GM23338 (cell line): ENCODE data around the gene RAD50. TPM values are rescaled to one million over a fixed set of nuclear protein-coding genes. Genes with fewer than 3 reads are reported as not detected.

Source experiments
- ATAC-seq: fragments of 200-7000 bp; cut with Tn5 transposase; 3 replicates; pipeline ENCODE4 v1.9.1; 2020
- DNase-seq: peaks from one replicate; pipeline ENCODE4 v3.0.0-alpha.2; 2015; ENCODE audit warnings: low spot score
- H2AFZ ChIP-seq: fragments of 200-600 bp; sonication (generic); 2 replicates; pipeline ENCODE4 v1.8.0; 2016; ENCODE audit warnings: antibody characterized with exemption, mild to moderate bottlenecking, moderate library complexity
- H3F3A ChIP-seq: fragments of 200-600 bp; sonication (generic); replicated peaks from 2 replicates; pipeline ENCODE4 v1.8.0; 2017; ENCODE audit warnings: antibody characterized with exemption, mixed run types, low read depth
- H3K27ac ChIP-seq: fragments of 200-600 bp; sonication (generic); 2 replicates; pipeline ENCODE4 v1.6.1; 2016; ENCODE audit warnings: low read depth
- H3K27me3 ChIP-seq: fragments of 200-600 bp; sonication (generic); 2 replicates; pipeline ENCODE4 v1.8.0; 2016; ENCODE audit warnings: mild to moderate bottlenecking, mixed run types, moderate library complexity; ENCODE audit not compliant: insufficient read depth
- H3K36me3 ChIP-seq: fragments of 200-600 bp; sonication (generic); 2 replicates; pipeline ENCODE4 v1.8.0; 2016; ENCODE audit warnings: mild to moderate bottlenecking; ENCODE audit not compliant: insufficient read depth
- H3K4me1 ChIP-seq: fragments of 200-600 bp; sonication (generic); 2 replicates; pipeline ENCODE4 v1.8.0; 2016; ENCODE audit warnings: mild to moderate bottlenecking, moderate library complexity; ENCODE audit not compliant: insufficient read depth
- H3K4me2 ChIP-seq: fragments of 200-600 bp; sonication (generic); 2 replicates; pipeline ENCODE4 v1.7.1; 2017; ENCODE audit warnings: mixed run types
- H3K4me3 ChIP-seq: fragments of 200-600 bp; sonication (generic); 2 replicates; pipeline ENCODE4 v1.6.1; 2016; ENCODE audit warnings: mixed run types
- H3K79me2 ChIP-seq: fragments of 200-600 bp; sonication (generic); replicated peaks from 2 replicates; pipeline ENCODE4 v1.8.0; 2017; ENCODE audit warnings: mild to moderate bottlenecking; ENCODE audit not compliant: insufficient read depth
- H3K9me2 ChIP-seq: fragments of 200-600 bp; sonication (generic); 2 replicates; pipeline ENCODE4 v1.8.0; 2017; ENCODE audit not compliant: insufficient read depth
- H4K20me1 ChIP-seq: fragments of 200-600 bp; sonication (generic); replicated peaks from 2 replicates; pipeline ENCODE4 v1.8.0; 2017; ENCODE audit warnings: mild to moderate bottlenecking; ENCODE audit not compliant: insufficient read depth
- H3K27ac Mint-ChIP-seq: 2 replicates; pipeline ENCODE4 v1.8.0; 2020; ENCODE audit warnings: inconsistent platforms, mild to moderate bottlenecking, moderate library complexity, mixed read lengths
- H3K27me3 Mint-ChIP-seq: 3 replicates; pipeline ENCODE4 v1.8.0; 2022; ENCODE audit warnings: low read depth, mild to moderate bottlenecking, moderate library complexity, mixed read lengths, inconsistent platforms; ENCODE audit not compliant: insufficient read depth, poor library complexity
- H3K36me3 Mint-ChIP-seq: 3 replicates; pipeline ENCODE4 v1.8.0; 2021; ENCODE audit warnings: low read depth, mild to moderate bottlenecking, inconsistent platforms, moderate library complexity, mixed read lengths
- H3K4me1 Mint-ChIP-seq: 3 replicates; pipeline ENCODE4 v1.8.0; 2020; ENCODE audit warnings: mild to moderate bottlenecking, inconsistent platforms, mixed read lengths
- H3K4me3 Mint-ChIP-seq: 3 replicates; pipeline ENCODE4 v1.8.0; 2021; ENCODE audit warnings: moderate library complexity, mild to moderate bottlenecking, inconsistent platforms, mixed read lengths
- H3K9me3 Mint-ChIP-seq: 3 replicates; pipeline ENCODE4 v1.8.0; 2020; ENCODE audit warnings: moderate library complexity, mild to moderate bottlenecking, inconsistent platforms, mixed read lengths
- CREB1 ChIP-seq: fragments of 250-450 bp; sonication (Bioruptor Pico); IDR thresholded peaks from 2 replicates; pipeline ENCODE4 v1.5.0; 2020; ENCODE audit warnings: low read depth, mild to moderate bottlenecking, moderate library complexity
- CTCF ChIP-seq, 2 experiments: fragments of 200-600 bp in 1 of 2; sonication (generic) in 1 of 2; conservative IDR thresholded peaks; 2 replicates each; pipeline versions ENCODE4 v1.5.1 to v1.6.1; 2016 to 2017; ENCODE audit warnings: antibody characterized with exemption in 2 of 2, low read depth in 2 of 2, mild to moderate bottlenecking in 2 of 2, moderate library complexity in 1 of 2
- ETS1 ChIP-seq: IDR thresholded peaks from 2 replicates; pipeline ENCODE4 v1.6.1; 2016; ENCODE audit warnings: antibody characterized with exemption
- EZH2 ChIP-seq: fragments of 200-600 bp; sonication (generic); IDR thresholded peaks from one replicate; pipeline ENCODE4 v1.8.0; 2017; ENCODE audit warnings: antibody characterized with exemption, mild to moderate bottlenecking, low read depth; ENCODE audit not compliant: unreplicated experiment
- EZH2phosphoT487 ChIP-seq: fragments of 200-600 bp; sonication (generic); IDR thresholded peaks from one replicate; pipeline ENCODE4 v1.8.1; 2018; ENCODE audit warnings: antibody characterized with exemption; ENCODE audit not compliant: unreplicated experiment
- JUNB ChIP-seq: IDR thresholded peaks from one replicate; pipeline ENCODE4 v1.6.1; 2016; ENCODE audit warnings: antibody characterized with exemption; ENCODE audit not compliant: unreplicated experiment
- NANOG ChIP-seq: IDR thresholded peaks from 2 replicates; pipeline ENCODE4 v1.6.1; 2016; ENCODE audit warnings: antibody characterized with exemption, borderline replicate concordance
- POLR2AphosphoS5 ChIP-seq: IDR thresholded peaks from 2 replicates; pipeline ENCODE4 v1.6.1; 2016; ENCODE audit warnings: antibody characterized with exemption, low read depth
- REST ChIP-seq: IDR thresholded peaks from one replicate; pipeline ENCODE4 v1.6.1; 2018; ENCODE audit warnings: antibody characterized with exemption; ENCODE audit not compliant: unreplicated experiment
- STAT1 ChIP-seq: IDR thresholded peaks from one replicate; pipeline ENCODE4 v1.6.1; 2016; ENCODE audit warnings: antibody characterized with exemption; ENCODE audit not compliant: unreplicated experiment
- ZNF114 ChIP-seq: fragments of 250-450 bp; sonication (Bioruptor Pico); IDR thresholded peaks from 2 replicates; pipeline ENCODE4 v1.5.0; 2020; ENCODE audit warnings: mild to moderate bottlenecking, moderate library complexity
- ZNF331 ChIP-seq: fragments of 250-450 bp; sonication (Bioruptor Pico); IDR thresholded peaks from 2 replicates; pipeline ENCODE4 v1.5.0; 2020; ENCODE audit warnings: low read depth, mild to moderate bottlenecking, moderate library complexity
- ZNF462 ChIP-seq: fragments of 250-450 bp; sonication (Bioruptor Pico); IDR thresholded peaks from 2 replicates; pipeline ENCODE4 v1.5.0; 2020; ENCODE audit warnings: mild to moderate bottlenecking, moderate library complexity
- polyA plus RNA-seq: library from polyadenylated mRNA; unstranded; fragments of >200 nt; fragmentation: Nextera tagmentation; extraction: Ambion mirVana; gene quantifications from 2 replicates; pipeline ENCODE4 v1.2.1, GENCODE V29; 2016
- total RNA-seq: library from RNA; depleted of rRNA; stranded (reverse); fragments of >200 nt; shearing (Covaris generic); gene quantifications from 2 replicates; pipeline ENCODE4 v1.2.3, GENCODE V29; 2014

The RAD50 gene
- total and polyA plus RNA-seq, 2 experiments from 2014 or later: 27.0 to 52.2 TPM

GRCh38 chr5:132667761-132668705 lies 111.3 kb downstream of the RAD50 start:
- DNase-seq (no peak), ATAC-seq (peak; percentile 17; the same call in 1 of the 3 replicates)
- no peaks in the 10 kb centered on the region for H3K27me3 ChIP-seq
- no peaks in the 10 kb centered on the region for H3F3A ChIP-seq
- H3K4me1 Mint-ChIP-seq: peaks cover 15% of the 10 kb centered on the region
- H3K36me3 Mint-ChIP-seq: no peaks in the 10 kb centered on the region; the same call in 2 of the 3 replicates
- no peak overlapping the region for H3K27ac ChIP-seq
- H3K27me3 Mint-ChIP-seq: peaks cover 20% of the 10 kb centered on the region
- H2AFZ ChIP-seq: peak overlapping the region; percentile 56; the same call in 1 of the 2 replicates
- no peaks in the 10 kb centered on the region for H3K36me3 ChIP-seq
- peaks cover 2% of the 10 kb centered on the region; the same call in 1 of the 2 replicates for H3K9me2 ChIP-seq
- no peak for TF ChIP-seq CREB1 (CRISPR knock-in tag)
- no peak for TF ChIP-seq JUNB
- no peak for TF ChIP-seq NANOG
- TF ChIP-seq ZNF331 (CRISPR knock-in tag): no peak
- no peak for TF ChIP-seq ZNF462
- no peak for TF ChIP-seq EZH2phosphoT487
- no peak for TF ChIP-seq POLR2AphosphoS5
- no peak for TF ChIP-seq ETS1
- no peak for TF ChIP-seq STAT1
- no peak for TF ChIP-seq EZH2
- TF ChIP-seq CTCF (conservative IDR thresholded peaks at IDR 0.05; ENCODE audit: low read depth in 2 of 2): no peak
- no peak for TF ChIP-seq REST
- no peak for TF ChIP-seq ZNF114 (CRISPR knock-in tag)
- H3K27ac Mint-ChIP-seq: no peak overlapping the region
- H3K4me2 ChIP-seq: no peak overlapping the region
- H3K4me1 ChIP-seq: no peaks in the 10 kb centered on the region
- H3K4me3 Mint-ChIP-seq: no peak overlapping the region
- no peak overlapping the region for H3K4me3 ChIP-seq
- H3K9me3 Mint-ChIP-seq: no peaks in the 10 kb centered on the region; the same call in 2 of the 3 replicates
- no peaks in the 10 kb centered on the region for H4K20me1 ChIP-seq
- no peaks in the 10 kb centered on the region for H3K79me2 ChIP-seq
